Mononuclear cell (primary cell): ENCODE data around the gene DUSP10. TPM values are rescaled to one million over a fixed set of nuclear protein-coding genes. Genes with fewer than 3 reads are reported as not detected.

Source experiments
- H3K27me3 ChIP-seq: 2 replicates; pipeline ENCODE4 v1.6.0; 2011; ENCODE audit warnings: low read length, control low read depth; ENCODE audit not compliant: insufficient read depth
- H3K4me1 ChIP-seq: 2 replicates; pipeline ENCODE4 v1.5.1; 2011; ENCODE audit warnings: mild to moderate bottlenecking, low read length, control low read depth; ENCODE audit not compliant: insufficient read depth
- H3K4me3 ChIP-seq: 2 replicates; pipeline ENCODE4 v1.5.1; 2011; ENCODE audit warnings: mild to moderate bottlenecking, low read length, moderate library complexity
- H3K9me3 ChIP-seq: 2 replicates; pipeline ENCODE4 v1.5.1; 2011; ENCODE audit warnings: low read depth, mild to moderate bottlenecking, control low read depth, low read length
- total RNA-seq: library from RNA; depleted of rRNA; stranded (reverse); fragments of >200 nt; gene quantifications from one replicate; pipeline ENCODE4 v1.2.3, GENCODE V29; 2012

DUSP10 gene
- total RNA-seq, 1 donor: 104 TPM

GRCh38 chr1:221715321-221716169 is 26.3 kb downstream of the DUSP10 start:
- Histone ChIP-seq H3K9me3 (no peaks in the 10 kb centered on the region), H3K4me3 (no peak overlapping the region), H3K27me3 (no peaks in the 10 kb centered on the region), H3K4me1 (peaks cover 76% of the 10 kb centered on the region)

GRCh38 chr1:221714227-221715152 is 27.4 kb downstream of the DUSP10 start:
- no peaks in the 10 kb centered on the region for H3K27me3 ChIP-seq
- peaks cover 79% of the 10 kb centered on the region for H3K4me1 ChIP-seq
- no peak overlapping the region for H3K4me3 ChIP-seq
- H3K9me3 ChIP-seq: no peaks in the 10 kb centered on the region

GRCh38 chr1:221712776-221713431 is 29.0 kb downstream of the DUSP10 start:
- peaks cover 80% of the 10 kb centered on the region for H3K4me1 ChIP-seq
- H3K27me3 ChIP-seq: no peaks in the 10 kb centered on the region
- H3K4me3 ChIP-seq: no peak overlapping the region
- H3K9me3 ChIP-seq: no peaks in the 10 kb centered on the region

GRCh38 chr1:221712198-221712684 is 29.6 kb downstream of the DUSP10 start:
- H3K27me3 ChIP-seq: no peaks in the 10 kb centered on the region
- H3K4me1 ChIP-seq: peaks cover 84% of the 10 kb centered on the region
- no peak overlapping the region for H3K4me3 ChIP-seq
- H3K9me3 ChIP-seq: no peaks in the 10 kb centered on the region

- Histone ChIP-seq H3K27me3 (no peaks in the 10 kb centered on the region), H3K4me3 (no peak overlapping the region), H3K4me1 (peaks cover 84% of the 10 kb centered on the region), H3K9me3 (no peaks in the 10 kb centered on the region)
These were observed 30.2 kb downstream of the DUSP10 start for GRCh38 chr1:221711656-221712055.

GRCh38 chr1:221711063-221711577 is 30.8 kb downstream of the DUSP10 start:
- no peak overlapping the region for H3K4me3 ChIP-seq
- peaks cover 84% of the 10 kb centered on the region for H3K4me1 ChIP-seq
- no peaks in the 10 kb centered on the region for H3K9me3 ChIP-seq

GRCh38 chr1:221709854-221710253 is 32.0 kb downstream of the DUSP10 start:
- H3K4me3 ChIP-seq: no peak overlapping the region
- H3K27me3 ChIP-seq: no peaks in the 10 kb centered on the region
- H3K9me3 ChIP-seq: no peaks in the 10 kb centered on the region
- peaks cover 86% of the 10 kb centered on the region for H3K4me1 ChIP-seq

More at GRCh38 chr1:221711063-221711577, 30.8 kb downstream of the DUSP10 start:
- H3K27me3 ChIP-seq: no peaks in the 10 kb centered on the region

GRCh38 chr1:221708987-221709386 is 32.9 kb downstream of the DUSP10 start:
- Histone ChIP-seq H3K9me3 (no peaks in the 10 kb centered on the region), H3K27me3 (no peaks in the 10 kb centered on the region), H3K4me1 (peaks cover 83% of the 10 kb centered on the region), H3K4me3 (no peak overlapping the region)

GRCh38 chr1:221708076-221708571 is 33.8 kb downstream of the DUSP10 start:
- H3K4me1 ChIP-seq: peaks cover 89% of the 10 kb centered on the region
- H3K27me3 ChIP-seq: no peaks in the 10 kb centered on the region
- H3K4me3 ChIP-seq: no peak overlapping the region
- no peaks in the 10 kb centered on the region for H3K9me3 ChIP-seq

- no peaks in the 10 kb centered on the region for H3K27me3 ChIP-seq
- H3K4me1 ChIP-seq: peaks cover 84% of the 10 kb centered on the region
- H3K4me3 ChIP-seq: no peak overlapping the region
- no peaks in the 10 kb centered on the region for H3K9me3 ChIP-seq
These were observed 34.9 kb downstream of the DUSP10 start for GRCh38 chr1:221706876-221707582.

GRCh38 chr1:221706191-221706590 is 35.7 kb downstream of the DUSP10 start:
- Histone ChIP-seq H3K4me3 (no peak overlapping the region), H3K4me1 (peaks cover 81% of the 10 kb centered on the region), H3K27me3 (no peaks in the 10 kb centered on the region), H3K9me3 (no peaks in the 10 kb centered on the region)

- Histone ChIP-seq H3K4me3 (no peak overlapping the region), H3K9me3 (no peaks in the 10 kb centered on the region), H3K27me3 (no peaks in the 10 kb centered on the region), H3K4me1 (peaks cover 76% of the 10 kb centered on the region)
These were observed 37.6 kb downstream of the DUSP10 start for GRCh38 chr1:221704306-221704705.

GRCh38 chr1:221701570-221702186 is 40.2 kb downstream of the DUSP10 start:
- H3K4me3 ChIP-seq: no peak overlapping the region
- H3K9me3 ChIP-seq: no peaks in the 10 kb centered on the region
- peaks cover 71% of the 10 kb centered on the region for H3K4me1 ChIP-seq
- H3K27me3 ChIP-seq: no peaks in the 10 kb centered on the region
